Measurements from ENCODE around the gene CALR.
"Not testable (repeated sequence)": the region's sequence is repeated elsewhere in the genome, so short reads cannot be mapped to it uniquely, and the experiment has no call there.

Gene CALR

GRCh38 chr19:12933287-12934072, 4.9 kb upstream of the CALR start, which contains the start of gene FARSA:
TSS of gene FARSA (minus strand) at chr19:12933711. CDS start at chr19:12933696, 15 bp downstream.
- in situ Hi-C loops (cut with MboI; ENCODE audit: low sequenced_read_pairs): no loop called here

GRCh38 chr19:12935071-12935470, 3.3 kb upstream of the CALR start:
- in situ Hi-C loops (cut with MboI; ENCODE audit: low sequenced_read_pairs): no loop called here

DNA sequence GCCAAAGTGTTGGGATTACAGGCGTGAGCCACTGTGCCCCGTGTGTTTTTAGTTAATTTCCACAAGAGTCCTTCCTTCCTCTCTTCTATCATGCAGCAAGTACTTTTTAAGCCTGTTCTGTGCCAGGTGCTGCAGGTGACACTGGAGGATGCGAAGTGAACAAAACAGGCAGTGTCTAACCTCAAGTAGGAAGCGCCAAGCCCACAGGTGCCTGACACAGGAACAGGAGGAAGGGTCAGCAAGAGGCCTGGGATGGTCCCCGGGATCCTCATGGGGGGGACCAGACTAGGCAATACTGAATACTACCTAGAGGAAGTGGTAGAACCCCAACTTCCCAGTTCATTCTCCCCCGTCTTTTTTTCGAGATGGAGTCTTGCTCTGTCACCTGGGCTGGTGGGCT, 1.8 kb upstream of the CALR start:
- in situ Hi-C loops (cut with MboI; ENCODE audit: low sequenced_read_pairs): no loop called here

GRCh38 chr19:12937093-12937926, 1.1 kb upstream of the CALR start:
- in situ Hi-C loops (cut with MboI; ENCODE audit: low sequenced_read_pairs): no loop called here

- in situ Hi-C loops (cut with MboI; ENCODE audit: low sequenced_read_pairs): no loop called here
Observed at GRCh38 chr19:12938779-12939601, 581 bp downstream of the CALR start.

DNA sequence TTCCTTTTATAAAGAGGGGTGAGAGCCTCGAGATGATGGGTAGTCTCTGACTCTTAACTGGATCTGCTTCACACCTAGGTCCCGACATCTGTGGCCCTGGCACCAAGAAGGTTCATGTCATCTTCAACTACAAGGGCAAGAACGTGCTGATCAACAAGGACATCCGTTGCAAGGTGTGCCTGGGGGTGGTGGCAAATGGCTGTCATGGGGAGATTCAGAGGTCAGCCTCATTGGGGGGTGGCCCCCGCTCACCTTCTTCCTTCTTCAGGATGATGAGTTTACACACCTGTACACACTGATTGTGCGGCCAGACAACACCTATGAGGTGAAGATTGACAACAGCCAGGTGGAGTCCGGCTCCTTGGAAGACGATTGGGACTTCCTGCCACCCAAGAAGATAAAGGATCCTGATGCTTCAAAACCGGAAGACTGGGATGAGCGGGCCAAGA, 1.6 kb downstream of the CALR start:
- in situ Hi-C loops (cut with MboI; ENCODE audit: low sequenced_read_pairs): no loop called here

GRCh38 chr19:12940897-12941296, 2.5 kb downstream of the CALR start:
- in situ Hi-C loops (cut with MboI; ENCODE audit: low sequenced_read_pairs): no loop called here

- in situ Hi-C loops (cut with MboI; ENCODE audit: low sequenced_read_pairs): no loop called here
Observed at GRCh38 chr19:12943437-12944044, 5.1 kb downstream of the CALR start.

GRCh38 chr19:12944104-12944674, 5.8 kb downstream of the CALR start:
- in situ Hi-C loops (cut with MboI; ENCODE audit: low sequenced_read_pairs): no loop called here

DNA sequence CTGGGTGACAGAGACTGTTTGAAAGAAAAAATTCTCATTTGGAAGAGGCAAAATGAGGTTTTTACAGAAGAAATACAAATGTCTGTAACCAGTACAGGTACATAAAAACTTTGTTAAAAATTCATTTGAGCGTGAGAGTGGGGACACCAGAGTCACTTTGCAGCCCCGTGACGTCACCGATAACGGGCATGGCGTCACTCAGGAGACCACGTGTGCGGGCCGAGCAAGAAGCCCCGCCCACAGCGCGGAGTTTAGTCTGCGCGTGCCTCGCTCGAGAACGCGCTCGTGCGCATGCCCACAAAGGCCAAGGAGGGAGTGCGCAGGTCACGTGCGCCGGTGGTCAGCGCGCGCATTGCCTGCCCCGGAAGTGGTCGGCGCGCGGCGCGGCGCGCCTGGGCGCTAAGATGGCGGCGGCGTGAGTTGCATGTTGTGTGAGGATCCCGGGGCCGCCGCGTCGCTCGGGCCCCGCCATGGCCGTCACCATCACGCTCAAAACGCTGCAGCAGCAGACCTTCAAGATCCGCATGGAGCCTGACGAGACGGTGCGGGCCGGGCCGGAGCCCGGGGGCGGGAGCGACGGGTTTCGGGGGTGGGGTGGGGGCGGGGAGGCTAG, 7.2 kb downstream of the CALR start, which contains the start of gene RAD23A:
Gene RAD23A, plus strand, starts transcription at position 384 of the 613 bp plus-strand sequence. Its CDS starts 87 bp downstream, at position 471.
- in situ Hi-C loops (cut with MboI; ENCODE audit: low sequenced_read_pairs): no loop called here

DNA sequence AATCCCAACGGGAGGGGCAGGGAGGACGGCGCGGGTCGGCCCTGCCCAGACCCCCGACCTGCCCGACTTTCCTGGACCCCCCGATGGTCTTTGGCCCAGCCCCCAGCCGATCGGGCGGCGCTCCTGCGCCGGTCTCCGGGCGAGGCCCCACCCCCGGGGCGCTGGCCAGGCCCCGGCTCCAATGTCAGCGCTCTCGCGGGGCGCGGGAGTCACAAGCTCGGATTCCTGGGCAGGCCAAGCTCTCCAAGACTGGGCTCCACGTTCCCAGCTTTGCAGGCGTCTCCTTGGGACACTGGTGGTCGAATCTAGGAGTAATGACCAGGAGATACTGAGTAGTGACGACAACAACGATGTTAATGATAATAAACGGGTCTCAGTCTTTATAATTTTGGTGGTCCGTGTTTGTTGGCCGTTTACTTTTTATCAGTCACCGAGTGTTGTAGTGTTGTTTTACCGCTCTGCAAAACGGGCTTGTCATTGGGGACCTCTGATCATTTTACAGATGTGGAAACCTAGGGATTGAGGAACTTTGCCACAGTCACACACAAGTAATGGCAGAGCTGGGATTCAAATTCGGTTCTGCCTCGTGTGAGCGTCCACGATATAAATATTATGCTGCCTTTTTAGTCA, 7.8 kb downstream of the CALR start:
- in situ Hi-C loops (cut with MboI; ENCODE audit: low sequenced_read_pairs): no loop called here

GRCh38 chr19:12946731-12947496, 8.5 kb downstream of the CALR start:
- in situ Hi-C loops (cut with MboI; ENCODE audit: low sequenced_read_pairs): no loop called here

DNA sequence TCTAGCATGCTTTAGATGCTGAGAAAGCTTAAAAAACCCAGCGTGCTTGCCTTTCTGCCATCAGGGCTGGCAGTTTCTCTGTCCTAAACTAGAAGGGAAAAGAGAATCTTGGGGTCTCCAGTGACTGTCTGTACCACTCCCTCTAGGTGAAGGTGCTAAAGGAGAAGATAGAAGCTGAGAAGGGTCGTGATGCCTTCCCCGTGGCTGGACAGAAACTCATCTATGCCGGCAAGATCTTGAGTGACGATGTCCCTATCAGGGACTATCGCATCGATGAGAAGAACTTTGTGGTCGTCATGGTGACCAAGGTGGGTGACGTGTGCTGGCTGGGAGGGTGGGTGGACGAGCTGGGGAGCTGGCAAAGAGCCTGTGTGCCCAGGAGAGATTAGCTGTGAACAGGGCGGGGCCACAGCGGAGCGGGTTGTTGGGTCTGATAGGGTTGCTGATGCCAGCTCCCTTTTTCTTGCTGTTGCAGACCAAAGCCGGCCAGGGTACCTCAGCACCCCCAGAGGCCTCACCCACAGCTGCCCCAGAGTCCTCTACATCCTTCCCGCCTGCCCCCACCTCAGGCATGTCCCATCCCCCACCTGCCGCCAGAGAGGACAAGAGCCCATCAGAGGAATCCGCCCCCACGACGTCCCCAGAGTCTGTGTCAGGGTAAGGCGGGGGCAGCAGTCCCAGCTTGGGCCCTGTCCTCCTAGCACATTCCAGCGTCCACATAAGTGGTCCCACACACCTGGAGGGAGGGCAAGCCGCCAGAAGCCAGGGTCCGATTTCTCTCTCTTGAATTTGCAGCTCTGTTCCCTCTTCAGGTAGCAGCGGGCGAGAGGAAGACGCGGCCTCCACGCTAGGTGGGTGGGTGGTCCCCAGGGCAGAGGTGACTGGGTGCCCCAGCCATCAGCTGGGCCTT, 9.5 kb downstream of the CALR start:
- in situ Hi-C loops (cut with MboI; ENCODE audit: low sequenced_read_pairs): no loop called here

DNA sequence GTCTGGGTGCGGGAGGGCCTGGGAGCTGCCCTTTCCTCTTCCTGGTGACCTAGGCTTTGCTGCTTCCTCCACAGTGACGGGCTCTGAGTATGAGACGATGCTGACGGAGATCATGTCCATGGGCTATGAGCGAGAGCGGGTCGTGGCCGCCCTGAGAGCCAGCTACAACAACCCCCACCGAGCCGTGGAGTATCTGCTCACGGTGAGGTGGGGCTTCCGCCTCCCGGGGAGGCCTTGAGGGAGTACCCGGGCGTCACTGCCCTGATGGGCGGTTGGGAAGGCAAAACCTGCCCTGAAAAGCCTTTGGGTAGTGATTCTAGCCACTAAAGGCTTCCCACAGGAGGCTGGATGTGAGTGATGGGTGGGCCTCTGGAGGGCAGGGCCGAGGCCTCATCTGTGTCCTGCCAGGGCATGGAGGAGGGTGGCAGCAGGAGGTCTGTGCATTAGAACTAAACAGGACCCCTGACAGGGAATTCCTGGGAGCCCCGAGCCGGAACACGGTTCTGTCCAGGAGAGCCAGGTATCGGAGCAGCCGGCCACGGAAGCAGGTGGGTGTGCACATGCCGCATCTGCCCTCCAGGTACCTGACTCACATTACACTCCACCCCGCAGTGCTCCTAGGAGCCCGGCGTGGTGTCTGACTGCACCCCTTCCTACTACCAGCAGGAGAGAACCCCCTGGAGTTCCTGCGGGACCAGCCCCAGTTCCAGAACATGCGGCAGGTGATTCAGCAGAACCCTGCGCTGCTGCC, 10.4 kb downstream of the CALR start:
- in situ Hi-C loops (cut with MboI; ENCODE audit: low sequenced_read_pairs): no loop called here

GRCh38 chr19:12949363-12950283, 11.2 kb downstream of the CALR start:
- in situ Hi-C loops (cut with MboI; ENCODE audit: low sequenced_read_pairs): no loop called here

GRCh38 chr19:12952050-12952449, 13.6 kb downstream of the CALR start:
- in situ Hi-C loops (cut with MboI; ENCODE audit: low sequenced_read_pairs): not testable (repeated sequence)

Measured in HL-60/S4 (cell line).